Measurements from ENCODE around the gene MOB3B.

Gene MOB3B

DNA sequence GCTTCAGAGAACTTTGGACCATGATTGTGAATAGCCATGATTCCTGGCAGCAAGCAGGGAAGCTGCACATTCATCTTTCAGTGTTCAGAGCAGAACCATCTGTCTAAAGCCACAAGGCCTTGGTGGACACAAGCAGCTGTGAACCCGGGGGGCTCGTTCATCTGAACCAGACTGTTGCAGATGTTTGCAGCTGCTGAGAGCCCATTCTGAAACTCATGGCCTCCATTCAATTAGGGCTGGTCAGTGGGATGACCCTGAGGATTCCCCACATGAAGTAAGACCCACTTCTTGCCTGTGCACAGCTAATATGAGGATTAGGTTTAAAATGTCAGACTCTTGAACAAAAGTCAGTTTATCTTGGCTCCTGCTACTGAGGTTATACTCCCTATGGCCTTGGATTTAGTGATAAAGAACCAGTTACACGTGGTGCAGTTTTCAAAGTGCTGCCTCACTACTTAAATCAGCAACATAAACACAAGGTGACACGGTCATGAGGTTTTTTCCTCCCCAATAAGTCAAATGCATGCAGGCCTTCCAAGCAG, 115.3 kb downstream of the MOB3B start:
- no peak for DNase-seq

DNA sequence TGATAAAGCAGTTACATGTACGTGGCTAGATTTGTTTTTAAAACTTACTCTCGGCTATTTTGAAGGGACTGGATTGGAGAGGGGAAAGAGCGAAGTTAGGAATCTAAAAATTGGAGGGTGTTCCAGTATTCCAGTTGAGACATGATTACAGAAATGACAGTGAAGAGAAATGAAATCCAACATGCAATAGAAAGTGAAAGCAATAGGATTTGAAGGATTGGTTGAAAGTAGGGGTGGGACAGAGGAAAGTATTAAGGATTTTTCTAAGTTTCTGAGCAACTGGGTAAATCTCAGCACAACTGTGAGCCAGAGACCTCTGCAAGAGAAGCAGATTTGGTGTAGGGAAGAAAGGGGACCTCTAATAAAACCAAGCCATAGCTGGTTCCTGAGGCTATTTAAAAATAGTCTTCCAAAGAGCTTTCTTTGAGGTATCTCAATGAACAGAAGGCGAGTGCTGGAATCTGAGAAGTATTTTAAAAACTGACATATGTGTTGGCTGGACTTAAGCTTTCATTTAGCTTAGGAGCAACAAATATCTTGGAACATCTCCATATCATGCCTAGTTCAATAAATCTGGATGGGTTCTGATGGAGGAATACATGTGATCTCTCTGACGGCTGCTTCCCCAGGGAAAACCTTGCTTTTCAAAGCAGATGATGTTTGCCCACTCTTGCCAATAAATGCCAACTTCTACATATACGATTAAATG, 115.9 kb downstream of the MOB3B start:
- DNase-seq, result no peak

DNA sequence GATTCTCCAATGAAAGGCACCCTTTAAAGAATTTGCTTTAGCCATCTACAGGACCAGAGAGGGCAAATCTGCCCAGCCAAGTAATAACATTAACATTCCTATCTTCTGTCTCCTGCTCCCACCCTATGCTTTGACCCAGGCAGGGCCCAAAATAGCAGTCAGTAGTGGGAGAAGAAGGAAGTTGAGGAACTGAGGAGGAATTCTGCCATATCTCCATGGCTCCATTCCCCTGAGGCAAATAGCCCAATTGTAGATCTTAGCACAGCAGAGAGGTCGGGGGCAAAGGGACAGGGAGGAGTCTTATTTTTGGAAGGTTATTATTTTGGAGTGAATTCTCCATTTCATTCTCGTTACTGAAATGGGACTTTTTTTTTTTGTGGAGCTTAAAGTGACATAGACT, 116.7 kb downstream of the MOB3B start:
- no peak for DNase-seq

DNA sequence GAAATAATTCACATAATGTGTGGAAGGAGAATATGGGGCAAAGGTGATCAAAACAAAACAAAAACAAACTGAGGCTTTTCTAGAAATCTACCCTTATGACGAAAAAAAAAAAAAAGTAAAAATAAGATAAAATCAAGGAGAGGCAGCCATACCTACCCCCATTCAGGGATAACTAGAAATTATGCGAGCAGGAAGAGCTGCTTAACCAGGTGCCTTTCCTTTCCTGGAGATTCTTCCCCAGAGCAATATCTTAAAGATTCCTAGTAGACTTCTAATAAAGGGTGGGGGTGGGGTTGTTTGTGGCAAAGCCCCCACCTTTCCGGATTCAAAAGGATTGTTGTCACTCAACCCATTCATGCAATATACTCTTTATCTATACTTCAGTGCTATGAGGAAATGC, 117.5 kb downstream of the MOB3B start:
- no peak for DNase-seq

DNA sequence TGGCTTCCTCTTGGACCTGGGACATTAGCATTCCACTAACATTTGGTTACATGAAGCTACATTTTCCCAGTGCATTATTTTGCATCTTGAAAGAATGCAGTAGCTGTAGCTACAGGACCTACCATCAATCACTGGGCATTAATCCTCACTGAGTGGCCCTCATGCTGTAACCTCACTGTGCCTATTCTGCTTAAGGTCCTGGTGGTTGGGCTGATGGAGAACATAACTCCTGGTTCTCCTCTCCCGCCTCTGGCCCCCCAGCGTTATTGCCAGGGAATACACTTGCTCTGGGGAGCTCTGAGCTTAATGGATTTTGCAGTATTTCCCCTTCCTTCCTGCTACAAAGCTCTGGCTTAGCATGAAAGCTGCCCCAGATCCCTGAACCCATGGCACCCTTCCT, 121.1 kb downstream of the MOB3B start:
- no peak for DNase-seq

DNA sequence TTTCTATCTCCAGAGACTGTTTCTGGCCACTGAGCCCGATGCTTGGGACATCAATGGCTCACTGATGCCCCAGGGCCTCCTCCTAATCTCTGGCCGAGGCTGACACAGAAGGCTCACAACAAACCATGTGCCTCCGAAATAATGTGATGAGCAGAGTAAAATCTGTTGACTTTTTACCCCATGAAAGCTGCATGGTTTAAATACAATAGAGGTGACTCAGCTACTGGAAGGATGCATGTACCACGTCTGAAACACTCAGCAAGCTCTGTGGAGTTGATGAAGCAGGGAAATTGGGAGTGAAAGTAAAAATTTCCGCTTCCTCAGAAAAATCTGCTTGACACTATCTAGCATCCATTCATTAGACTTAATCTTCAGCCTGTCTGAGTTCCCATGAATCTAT, 121.6 kb downstream of the MOB3B start:
- DNase-seq, result no peak

DNA sequence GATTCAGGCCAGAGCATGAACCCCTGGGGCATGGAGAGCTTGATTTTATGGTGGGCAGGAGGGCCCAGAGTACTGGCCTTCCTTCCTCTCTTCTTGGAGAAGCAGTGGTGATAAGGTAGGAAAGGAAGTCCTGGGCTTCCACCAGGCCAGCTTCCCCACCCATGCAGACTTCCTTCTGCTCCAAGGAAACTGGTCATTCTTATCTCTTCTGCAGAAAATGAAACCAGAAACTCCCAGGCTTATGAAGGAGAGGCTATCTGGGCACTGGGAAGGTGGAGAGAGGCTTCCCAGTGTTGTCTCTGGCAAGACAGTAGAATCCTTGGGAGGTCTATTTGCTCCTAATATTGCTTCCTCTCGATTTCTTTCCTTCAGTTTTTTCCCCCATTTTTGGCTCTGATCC, 122.1 kb downstream of the MOB3B start:
- DNase-seq, result no peak

DNA sequence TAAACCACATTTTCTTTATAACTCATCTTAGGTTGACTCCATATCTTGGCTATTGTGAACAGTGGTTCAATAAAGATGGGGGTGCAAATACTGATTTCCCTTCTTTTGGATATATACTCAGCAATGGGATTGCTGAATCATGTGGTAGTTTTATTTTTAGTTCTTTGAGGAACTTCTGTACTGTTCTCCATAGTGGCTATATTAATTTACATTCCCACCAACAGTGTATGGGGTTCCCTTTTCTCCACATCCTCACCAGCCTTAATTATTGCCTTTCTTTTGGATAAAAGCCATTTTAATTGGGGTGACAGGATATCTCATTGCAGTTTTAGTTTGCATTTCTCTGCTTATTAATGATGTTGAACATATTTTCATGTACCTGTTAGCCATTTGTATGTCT, 125.0 kb downstream of the MOB3B start:
- no peak for DNase-seq

DNA sequence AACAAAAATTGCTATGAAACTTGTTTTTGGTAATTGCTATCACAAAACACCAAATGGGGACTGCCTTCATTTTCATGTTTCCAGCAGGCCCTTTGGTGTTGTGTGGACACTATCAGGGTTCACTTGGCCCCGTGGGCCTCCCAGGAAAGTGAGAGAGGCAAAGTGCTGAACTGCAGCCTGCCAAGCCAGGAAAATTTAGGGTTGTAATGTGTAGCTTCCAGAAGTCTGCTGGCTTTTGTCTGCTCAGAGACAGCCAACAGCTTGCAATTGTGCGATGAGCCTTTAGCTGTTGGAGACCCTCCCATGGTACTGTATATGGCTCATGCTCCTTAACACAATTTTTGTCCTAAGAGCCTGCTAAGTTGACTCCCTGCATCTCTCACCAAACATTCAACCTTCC, 127.0 kb downstream of the MOB3B start:
- no peak for DNase-seq

DNA sequence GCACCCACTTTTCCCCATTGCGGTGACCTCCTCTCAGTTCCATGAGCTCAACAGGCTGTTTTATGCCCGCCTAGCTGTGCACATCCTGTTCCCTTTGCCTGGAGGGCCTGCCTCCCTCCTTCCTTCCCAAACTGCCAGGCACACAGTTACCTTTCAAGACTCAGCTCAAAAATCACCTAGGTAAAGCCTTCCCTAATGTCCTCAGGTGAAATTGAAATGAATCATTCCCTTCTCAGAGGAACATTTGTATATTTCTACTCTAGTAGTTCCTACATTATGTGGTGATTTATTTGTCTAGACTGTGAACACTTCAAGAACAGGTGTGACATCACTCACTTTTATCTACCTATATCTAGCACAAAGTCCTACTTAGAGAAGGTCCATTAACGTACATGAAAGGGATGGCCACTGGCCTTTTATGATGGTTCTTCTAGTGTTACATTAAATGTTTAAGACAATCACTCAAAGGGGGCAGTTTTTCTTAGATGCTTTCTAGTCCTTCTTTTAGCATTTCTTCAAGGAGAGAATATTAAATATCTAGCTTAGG, 129.2 kb downstream of the MOB3B start:
- no peak for DNase-seq

DNA sequence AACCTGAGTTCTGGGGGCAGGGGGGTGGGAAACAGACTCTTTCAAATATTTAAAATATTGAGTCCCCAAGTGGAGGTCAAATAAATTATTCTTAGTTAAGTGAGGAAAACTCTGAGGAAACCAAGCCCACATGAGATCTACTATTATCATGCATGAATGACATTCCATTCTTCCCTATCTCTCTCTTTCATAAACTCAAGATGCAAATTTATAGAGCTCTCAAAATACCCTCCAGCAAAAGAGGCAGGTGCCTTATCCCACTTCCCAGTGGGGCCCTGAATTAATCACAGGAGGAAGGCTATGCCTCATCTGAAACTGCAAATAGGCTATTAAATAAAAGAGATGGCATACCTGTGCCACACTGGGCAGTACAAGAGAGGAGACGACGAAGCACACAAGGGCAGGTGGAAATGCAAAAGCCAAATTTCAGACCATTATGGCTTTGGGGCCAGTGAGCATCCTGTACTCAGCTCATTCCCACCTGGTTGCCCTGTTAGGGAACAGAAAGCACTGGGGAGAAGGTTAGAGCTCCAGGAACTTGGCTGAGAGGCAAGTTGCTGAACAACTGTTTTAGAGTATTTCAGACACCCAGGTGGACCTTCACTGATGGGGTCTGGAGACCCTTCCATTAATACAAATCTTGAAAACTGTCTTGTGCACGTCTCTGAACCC, 130.5 kb downstream of the MOB3B start:
- DNase-seq, result no peak

DNA sequence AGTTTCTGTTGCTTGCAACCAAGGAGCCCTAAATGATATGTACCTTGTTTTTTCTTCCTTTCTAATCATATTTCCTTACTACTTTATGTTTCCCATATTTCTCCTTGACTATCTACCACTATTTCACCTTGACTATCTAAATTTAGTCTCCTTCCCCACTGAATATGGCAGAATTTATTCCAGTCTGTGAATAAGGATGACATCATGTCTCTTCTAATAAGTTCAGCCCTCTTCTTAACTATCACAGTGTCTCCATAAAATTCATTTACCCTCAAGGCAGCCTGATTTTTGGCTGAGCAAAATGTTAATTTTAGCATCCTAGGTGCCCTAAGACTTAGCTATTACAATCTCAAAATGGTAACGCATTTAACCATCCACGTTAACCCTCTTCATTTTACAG, 133.1 kb downstream of the MOB3B start:
- no peak for DNase-seq

DNA sequence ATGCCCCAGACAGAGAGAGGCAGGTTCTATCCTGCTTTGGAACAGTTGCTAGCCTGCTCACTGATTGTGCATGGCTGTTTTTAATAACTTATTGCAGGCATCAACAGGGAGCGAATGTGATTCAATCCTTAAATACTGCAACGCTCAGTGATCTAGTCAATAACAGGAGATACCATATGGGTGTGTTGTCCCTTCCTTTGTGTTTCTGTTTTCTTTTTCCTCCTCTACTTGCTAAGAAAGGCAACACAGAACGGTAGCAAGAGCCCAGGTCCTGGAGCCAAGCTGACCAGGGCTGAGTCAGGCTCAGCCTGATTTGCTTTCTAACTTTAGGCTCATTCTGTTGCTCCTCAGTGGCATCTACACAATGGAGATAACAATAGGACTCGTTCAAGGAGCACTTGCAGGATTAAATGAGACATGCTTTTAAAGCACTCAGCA, 134.1 kb downstream of the MOB3B start:
- DNase-seq, result no peak

DNA sequence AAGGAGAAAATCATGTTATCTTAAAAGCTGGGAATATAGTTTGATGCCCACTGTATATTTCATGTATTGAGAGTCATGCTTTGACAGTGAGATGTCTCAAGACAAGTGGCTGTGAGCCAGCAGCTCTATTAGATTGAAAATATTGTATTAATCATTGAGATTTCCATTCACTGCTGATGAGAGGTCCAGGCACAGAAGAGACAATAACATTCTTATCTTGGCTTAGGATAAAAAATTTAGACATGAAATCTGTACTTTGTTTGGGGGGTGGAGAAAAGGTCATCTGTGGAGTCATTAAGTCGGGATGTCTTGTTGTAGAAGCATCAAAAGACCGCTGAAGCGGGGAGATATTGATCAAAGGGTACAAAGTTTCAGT, 134.8 kb downstream of the MOB3B start:
- no peak for DNase-seq

DNA sequence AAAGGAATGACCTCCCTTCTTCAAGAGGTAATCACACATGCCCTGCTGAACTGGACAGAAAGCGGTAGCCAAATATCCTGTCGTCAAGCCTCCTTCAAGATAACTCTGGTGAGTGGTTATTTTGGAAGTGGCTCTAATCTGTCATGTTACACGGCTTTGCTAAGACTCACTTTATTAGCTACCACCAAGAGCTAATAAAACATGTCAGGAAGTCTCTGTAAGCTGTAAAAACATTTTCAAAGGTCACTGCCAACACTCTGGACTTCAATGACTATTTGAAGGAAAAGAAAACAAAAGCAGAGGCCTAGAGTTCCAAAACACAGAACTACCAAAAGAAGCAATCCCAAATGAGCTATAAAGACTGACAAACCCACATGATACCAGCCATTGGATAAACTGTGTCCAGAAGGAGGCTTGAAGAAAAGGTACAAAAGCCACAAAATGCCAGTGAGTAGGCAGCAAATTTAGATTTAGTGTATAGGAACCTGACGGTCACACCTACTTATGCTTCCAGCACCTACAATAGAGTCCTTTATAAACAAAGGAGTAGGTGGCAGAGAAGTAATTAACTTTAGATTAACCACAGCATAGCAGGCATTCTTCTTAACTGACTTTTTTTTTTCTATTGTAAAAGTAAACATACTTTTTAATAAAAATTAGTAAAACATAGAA, 135.3 kb downstream of the MOB3B start:
- no peak for DNase-seq

DNA sequence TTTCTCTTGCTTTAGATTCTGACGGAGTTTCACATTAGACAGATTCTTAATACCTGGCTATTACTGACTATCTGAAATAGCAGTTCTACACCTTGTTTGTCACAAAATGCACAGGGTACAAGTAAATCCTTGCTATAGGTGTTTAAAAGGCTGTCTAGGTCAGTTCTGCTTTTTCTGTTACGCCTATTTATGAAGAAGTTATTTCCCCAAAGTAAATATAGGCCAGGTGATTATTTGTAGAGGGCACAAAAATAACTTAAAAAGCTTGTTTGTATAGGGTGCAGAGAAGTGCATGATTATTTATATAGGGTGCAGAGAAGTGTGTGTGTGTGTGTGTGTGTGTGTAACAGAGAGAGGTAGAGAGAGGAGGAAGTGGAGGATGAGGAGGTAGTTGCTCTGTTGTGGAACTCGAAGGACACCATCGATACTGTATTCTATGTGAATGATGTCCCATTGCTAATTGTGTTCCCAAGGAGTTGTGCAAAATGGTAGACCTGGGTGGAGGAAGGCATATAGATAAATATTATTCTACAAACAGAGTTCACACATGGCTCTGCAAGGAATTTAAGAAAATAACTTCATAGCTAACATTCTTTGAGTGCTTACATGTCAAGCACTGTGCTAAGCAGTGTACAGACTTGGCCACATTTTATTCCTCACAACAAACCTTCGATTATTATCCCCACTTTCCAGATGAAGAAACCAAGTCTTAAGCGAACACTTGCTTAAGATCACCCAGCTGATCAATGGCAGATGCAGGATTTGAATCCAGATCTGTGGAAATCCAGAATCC, 136.4 kb downstream of the MOB3B start:
- no peak for DNase-seq

DNA sequence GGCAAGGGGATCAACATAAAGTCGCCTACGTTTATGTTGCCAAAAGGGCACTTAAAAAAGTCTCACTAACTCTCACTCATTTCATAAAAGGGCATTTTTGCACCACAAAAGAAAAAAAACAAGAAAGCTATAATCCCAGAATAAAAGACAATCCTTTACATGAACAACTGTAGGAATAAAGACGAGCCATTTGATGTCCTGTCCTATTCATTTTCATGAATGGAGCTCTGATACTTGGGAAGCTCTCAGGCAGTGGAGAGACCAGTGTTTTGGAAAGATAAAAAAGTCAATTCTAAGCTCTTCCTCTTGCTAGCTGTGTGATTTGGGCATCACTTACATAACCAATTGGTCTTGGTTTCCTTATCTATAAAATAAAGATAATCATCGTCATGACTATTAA, 137.2 kb downstream of the MOB3B start:
- DNase-seq, result no peak

DNA sequence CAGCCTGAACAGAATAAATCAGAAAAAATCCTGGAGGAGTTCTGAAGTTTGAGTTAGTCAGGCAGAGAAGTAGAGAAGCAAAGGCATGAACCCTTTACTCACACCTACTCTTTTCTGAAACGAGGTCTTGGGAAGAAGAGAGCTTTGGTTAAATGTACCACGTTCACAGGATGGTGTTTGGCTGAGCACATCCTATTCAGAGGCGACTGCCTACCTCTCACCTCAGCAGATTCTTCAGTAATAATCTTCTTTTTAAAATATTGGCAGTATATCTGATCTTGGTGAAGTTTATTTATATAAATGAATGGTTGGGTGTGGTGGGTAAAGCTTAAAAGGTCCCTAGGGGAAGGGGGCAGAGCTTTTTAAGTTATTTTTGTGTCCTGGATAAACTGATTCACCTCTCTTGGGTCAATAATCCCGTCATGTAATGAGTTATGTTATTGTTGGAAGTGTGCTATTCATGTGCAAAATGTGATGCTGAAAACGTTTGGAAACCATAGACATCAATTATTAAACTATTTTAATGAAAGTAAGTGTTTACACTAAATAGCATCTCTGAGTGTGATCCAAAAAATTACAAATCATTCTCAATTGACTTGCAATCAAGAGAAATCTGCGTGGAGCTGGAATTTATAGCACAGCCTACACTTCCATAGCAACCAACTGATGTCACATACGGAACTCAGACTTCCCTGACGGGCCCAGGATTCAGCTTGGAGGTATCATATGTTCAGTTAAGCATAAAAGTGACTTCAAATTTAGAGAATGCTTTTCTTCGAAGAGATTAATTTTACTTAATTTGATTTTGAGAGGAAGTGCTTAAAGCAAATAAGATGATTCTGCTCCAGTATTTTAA, 138.3 kb downstream of the MOB3B start:
- no peak for DNase-seq

DNA sequence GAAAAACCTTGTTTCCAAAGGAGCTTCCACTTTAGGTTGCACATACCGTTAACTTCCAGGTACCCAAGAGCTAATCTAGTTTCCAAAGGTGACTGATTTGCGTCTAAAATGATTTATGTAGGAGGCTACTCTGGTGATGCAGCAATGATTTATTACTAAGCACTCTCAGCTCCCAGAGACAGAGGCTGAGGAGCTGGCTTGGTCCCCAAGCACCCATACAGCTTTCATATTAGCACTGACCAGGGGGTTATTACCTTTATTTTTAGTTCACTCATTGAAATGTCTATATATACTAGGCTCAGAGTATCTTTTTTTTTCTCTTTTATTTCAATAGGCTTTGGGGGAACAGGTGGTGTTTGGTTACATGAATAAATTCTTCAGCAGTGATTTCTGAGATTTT, 141.5 kb downstream of the MOB3B start:
- DNase-seq, result no peak

DNA sequence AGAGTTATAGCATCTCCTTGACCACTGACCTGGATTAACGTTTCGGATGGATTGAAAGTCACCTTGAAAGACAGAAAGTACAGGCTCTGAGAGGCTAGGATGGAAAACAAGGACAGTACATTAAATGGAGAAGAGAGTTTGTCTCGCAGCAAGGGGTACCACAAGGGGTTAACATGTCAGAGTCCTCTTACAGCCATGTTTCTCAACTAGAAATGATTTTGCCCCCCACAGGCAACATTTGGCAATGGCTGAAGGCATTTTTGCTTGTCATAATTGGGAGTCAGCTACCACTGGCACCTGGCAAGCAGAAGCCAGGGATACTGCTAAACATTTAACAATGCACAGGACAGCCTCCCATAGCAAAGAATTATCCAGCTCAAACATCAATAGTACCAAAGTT, 141.9 kb downstream of the MOB3B start:
- DNase-seq, result no peak

DNA sequence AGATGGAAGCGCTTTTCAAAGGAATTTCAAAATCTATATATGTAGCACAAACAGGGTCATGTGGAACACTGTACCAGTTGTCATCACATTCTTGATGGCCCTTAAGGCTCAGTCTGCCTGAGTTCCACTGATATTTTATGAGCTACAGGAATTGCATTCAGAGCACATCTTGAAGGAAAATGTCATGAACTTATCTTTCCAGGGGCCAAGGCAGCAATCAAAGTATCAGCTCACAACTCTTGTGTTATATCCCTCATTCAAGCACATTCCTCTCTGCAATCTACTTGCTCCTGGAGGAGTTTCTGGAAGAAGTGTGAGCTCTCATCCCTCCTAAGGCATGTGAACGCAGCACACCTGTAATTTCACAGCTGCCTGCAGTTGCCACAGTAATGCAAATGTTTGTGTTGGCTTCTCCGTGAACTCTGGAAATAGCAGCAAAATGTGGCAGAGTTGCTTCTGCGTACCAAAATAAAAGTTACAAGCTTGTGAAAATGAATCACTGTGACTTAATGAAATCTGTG, 143.0 kb downstream of the MOB3B start:
- DNase-seq, result no peak
